NCI-H774 (cell line): ENCODE data around the gene SNX6.
"Not testable (repeated sequence)": the region's sequence is repeated elsewhere in the genome, so short reads cannot be mapped to it uniquely, and the experiment has no call there.

ENCODE experiments used
- DNase-seq: peaks from one replicate; lab custom pipeline; 2025; lab: John Stamatoyannopoulos, UW

Gene SNX6

DNA sequence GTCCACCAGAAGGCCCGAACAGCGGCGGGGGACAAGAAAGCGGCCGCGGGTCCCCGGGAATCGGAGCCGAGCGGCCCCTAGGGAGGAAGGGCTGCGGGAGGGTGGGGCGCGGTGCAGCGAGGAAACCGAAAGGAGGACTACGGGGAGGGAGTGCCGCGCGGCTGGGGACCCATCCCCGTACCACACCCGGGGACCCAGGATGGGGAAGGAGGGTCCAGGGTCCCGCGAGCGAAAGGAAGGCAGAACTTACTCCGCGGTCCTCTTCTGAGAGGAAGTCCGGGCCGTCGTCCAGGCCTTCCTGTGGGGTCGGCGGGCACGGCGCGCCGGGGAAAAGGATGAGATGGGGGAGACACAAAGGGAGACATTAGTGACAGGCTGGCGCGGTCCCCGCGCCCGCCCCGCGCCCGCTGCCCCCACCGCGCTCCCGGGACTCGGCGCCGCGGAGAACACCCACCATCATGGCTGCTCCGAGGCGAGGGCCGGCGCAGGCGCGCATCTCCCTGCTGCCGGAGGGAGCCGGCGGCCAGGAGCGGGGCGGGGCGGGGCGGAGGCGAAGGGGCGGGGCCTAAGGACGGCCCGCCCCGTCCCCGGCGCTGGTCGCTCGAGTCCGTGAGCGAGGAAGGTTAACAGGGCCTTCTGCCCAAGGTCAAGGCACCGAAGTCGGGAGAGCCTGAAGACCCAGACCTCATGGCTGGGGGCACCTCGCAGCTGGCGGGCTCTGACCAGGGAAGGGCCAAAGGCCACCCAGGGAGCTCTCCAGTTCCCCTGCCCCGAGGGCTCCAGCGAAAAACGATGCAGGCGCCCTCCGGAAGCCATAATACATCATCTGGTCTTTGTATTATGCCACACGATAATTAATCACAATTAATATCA, at the start of gene SNX6:
Gene SNX6 (minus strand): TSS at position 492 of the 873 bp plus-strand sequence. CDS start 32 bp downstream, at position 460.
- peak; percentile 82 for DNase-seq

- DNase-seq: no peak
Measured at GRCh38 chr14:34678735-34679134, 48.8 kb upstream of the SNX6 start.

DNA sequence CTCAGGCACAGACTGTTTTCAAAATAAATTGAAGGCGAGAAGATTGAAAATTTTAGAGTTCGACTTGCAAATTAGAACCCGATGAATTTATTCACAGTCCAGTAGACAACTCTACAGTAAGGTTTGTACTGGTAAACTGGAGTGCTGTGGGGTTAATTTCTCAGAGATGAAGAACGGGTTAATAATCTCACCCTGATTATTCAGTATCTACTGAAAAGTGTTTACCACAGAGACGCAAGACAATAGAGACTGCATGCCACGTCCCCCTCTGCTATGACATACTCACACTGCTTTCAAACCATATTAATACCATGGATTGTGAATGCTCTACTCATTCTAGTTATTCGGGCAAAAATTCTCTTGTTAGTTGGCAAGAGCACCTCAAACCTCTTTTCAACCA, 48.4 kb upstream of the SNX6 start:
- no peak for DNase-seq

- peak; percentile 60 for DNase-seq
Measured at GRCh38 chr14:34676516-34677211, 46.7 kb upstream of the SNX6 start.

GRCh38 chr14:34673702-34674101, 43.8 kb upstream of the SNX6 start:
- DNase-seq: no peak

GRCh38 chr14:34671716-34672115, 41.8 kb upstream of the SNX6 start:
- DNase-seq: no peak

GRCh38 chr14:34668111-34668510, 38.2 kb upstream of the SNX6 start:
- no peak for DNase-seq

DNA sequence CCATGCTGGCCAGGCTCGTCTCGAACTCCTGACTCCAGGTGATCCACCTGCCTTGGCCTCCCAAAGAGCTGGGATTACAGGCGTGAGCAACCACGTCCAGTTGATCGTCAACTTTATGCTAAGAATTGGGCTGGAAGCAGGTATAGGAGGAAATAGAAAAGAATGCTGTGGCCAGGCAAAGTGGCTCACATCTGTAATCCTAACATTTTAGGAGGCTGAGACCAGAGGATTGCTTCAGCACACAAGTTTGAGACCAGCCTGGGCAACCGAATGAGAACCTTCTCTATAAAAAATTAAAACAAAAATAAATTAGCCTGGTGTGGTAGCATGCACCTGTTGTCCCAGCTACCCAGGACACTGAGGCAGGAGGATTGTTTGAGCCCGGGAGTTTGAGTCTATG, 37.1 kb upstream of the SNX6 start:
- DNase-seq: no peak

GRCh38 chr14:34665785-34666435, 36.0 kb upstream of the SNX6 start:
- no peak for DNase-seq

- no peak for DNase-seq
Measured at GRCh38 chr14:34662561-34663088, 32.7 kb upstream of the SNX6 start.

- no peak for DNase-seq
Measured at GRCh38 chr14:34660796-34661195, 30.8 kb upstream of the SNX6 start.

GRCh38 chr14:34655959-34656358, 26.0 kb upstream of the SNX6 start:
- DNase-seq: no peak

GRCh38 chr14:34653073-34653472, 23.1 kb upstream of the SNX6 start:
- DNase-seq: not testable (repeated sequence)

DNA sequence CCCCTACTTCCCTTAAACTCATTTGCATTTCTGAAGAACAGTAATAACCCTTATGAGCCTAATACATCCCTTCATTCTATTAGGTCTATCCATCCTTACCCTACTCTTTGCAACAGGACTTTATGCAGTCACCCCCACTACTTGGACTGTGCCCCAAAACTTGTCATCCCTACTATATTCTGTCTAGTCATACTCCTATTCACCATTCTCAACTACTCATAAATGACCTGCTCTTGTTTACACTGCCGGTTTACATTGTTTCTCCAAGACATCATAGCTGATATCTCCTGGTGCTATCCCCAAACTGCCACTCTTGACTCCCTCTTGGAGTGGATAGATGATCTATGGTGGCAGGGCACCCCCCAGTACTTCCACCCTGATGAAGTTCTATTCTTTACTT, 22.4 kb upstream of the SNX6 start:
- DNase-seq: not testable (repeated sequence)

DNA sequence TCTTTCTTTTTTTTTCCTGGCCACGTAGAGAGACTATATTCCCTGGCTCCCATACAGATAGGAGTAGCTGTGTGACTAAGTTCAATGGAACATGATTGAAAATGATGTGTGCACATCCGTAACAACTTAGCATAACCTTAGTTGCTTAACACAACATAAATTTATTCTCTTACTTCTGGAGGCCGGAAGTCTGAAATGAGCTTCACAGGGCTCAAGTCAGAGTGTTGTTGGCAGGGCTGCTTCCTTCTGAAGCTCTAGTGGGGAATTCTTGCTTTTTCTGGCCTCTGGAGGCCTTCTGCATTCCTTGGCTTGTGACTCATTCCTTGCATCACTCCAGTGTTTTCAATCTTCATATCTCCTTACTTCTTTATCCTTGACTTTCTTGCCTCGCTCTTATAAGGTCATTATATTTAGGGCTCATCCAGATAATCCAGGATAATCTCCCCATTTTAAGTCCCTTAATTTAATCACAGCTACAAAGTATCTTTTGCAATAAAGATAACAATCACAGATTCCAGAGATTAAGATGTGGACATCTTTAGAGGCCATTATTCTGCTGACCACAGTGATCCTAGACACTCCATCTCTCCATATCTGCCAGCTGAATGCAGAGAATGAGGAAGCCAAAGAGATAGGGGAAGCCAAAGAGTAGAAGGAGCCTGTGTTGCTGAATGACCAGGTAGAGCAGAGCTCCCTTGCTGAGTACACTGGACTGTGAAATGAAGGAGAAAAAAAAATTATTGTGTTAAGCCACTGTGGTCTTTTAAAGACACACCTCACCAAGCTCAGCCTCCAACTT, 21.0 kb upstream of the SNX6 start:
- no peak for DNase-seq

GRCh38 chr14:34650006-34650405, 20.1 kb upstream of the SNX6 start:
- DNase-seq: not testable (repeated sequence)

GRCh38 chr14:34649344-34649743, 19.4 kb upstream of the SNX6 start:
- no peak for DNase-seq

- no peak for DNase-seq
Measured at GRCh38 chr14:34646570-34647255, 16.8 kb upstream of the SNX6 start.

GRCh38 chr14:34643361-34643760, 13.4 kb upstream of the SNX6 start:
- DNase-seq: no peak

GRCh38 chr14:34642595-34642994, 12.6 kb upstream of the SNX6 start:
- DNase-seq: no peak

- DNase-seq: no peak
Measured at GRCh38 chr14:34640826-34641225, 10.9 kb upstream of the SNX6 start.
